NCI-H2227 treated with DMSO at 0.1 percent for 48 hours (cell line): Measurements from ENCODE around the gene ETS1.

ENCODE experiments used
- DNase-seq: peaks from one replicate; lab custom pipeline; 2025; lab: John Stamatoyannopoulos, UW

The ETS1 gene

GRCh38 chr11:128587415-128587814 lies at the start of gene ETS1:
Gene ETS1, minus strand, starts transcription at chr11:128587558. Its CDS starts 14,428 bp downstream, at chr11:128573130.
- DNase-seq: no peak

GRCh38 chr11:128634395-128634794 lies 47.0 kb upstream of the ETS1 start:
- DNase-seq: no peak

- DNase-seq: no peak
These were observed 46.1 kb upstream of the ETS1 start for GRCh38 chr11:128633384-128633965.

- no peak for DNase-seq
These were observed 44.9 kb upstream of the ETS1 start for GRCh38 chr11:128632141-128632791.

- DNase-seq: no peak
These were observed 43.2 kb upstream of the ETS1 start for GRCh38 chr11:128630367-128631230.

GRCh38 chr11:128629516-128630106 lies 42.3 kb upstream of the ETS1 start:
- DNase-seq: no peak

- DNase-seq: no peak
These were observed 41.3 kb upstream of the ETS1 start for GRCh38 chr11:128628686-128629085.

- DNase-seq: no peak
These were observed 40.9 kb upstream of the ETS1 start for GRCh38 chr11:128628325-128628673.

- DNase-seq: no peak
These were observed 40.4 kb upstream of the ETS1 start for GRCh38 chr11:128627666-128628324.

- DNase-seq: no peak
These were observed 39.7 kb upstream of the ETS1 start for GRCh38 chr11:128626913-128627665.

- no peak for DNase-seq
These were observed 38.4 kb upstream of the ETS1 start for GRCh38 chr11:128625746-128626145.

- no peak for DNase-seq
These were observed 38.0 kb upstream of the ETS1 start for GRCh38 chr11:128625326-128625725.

GRCh38 chr11:128624269-128625175 lies 37.2 kb upstream of the ETS1 start:
- no peak for DNase-seq

GRCh38 chr11:128623091-128623490 lies 35.7 kb upstream of the ETS1 start:
- no peak for DNase-seq

GRCh38 chr11:128621601-128622501 lies 34.5 kb upstream of the ETS1 start:
- DNase-seq: no peak

GRCh38 chr11:128620309-128621100 lies 33.1 kb upstream of the ETS1 start:
- DNase-seq: no peak

- no peak for DNase-seq
These were observed 32.4 kb upstream of the ETS1 start for GRCh38 chr11:128619540-128620308.

GRCh38 chr11:128619007-128619406 lies 31.6 kb upstream of the ETS1 start:
- DNase-seq: no peak
